Stimulated activated naive CD4-positive, alpha-beta T cell treated with Interleukin-2 at 50 U/mL for 16 hours (primary cell): ENCODE data around the gene GPR37L1.
"Not testable (repeated sequence)": the region's sequence is repeated elsewhere in the genome, so short reads cannot be mapped to it uniquely, and the experiment has no call there.

Source experiments
- DNase-seq: peaks from one replicate; lab custom pipeline; 2025; lab: John Stamatoyannopoulos, UW

GPR37L1 gene

DNA sequence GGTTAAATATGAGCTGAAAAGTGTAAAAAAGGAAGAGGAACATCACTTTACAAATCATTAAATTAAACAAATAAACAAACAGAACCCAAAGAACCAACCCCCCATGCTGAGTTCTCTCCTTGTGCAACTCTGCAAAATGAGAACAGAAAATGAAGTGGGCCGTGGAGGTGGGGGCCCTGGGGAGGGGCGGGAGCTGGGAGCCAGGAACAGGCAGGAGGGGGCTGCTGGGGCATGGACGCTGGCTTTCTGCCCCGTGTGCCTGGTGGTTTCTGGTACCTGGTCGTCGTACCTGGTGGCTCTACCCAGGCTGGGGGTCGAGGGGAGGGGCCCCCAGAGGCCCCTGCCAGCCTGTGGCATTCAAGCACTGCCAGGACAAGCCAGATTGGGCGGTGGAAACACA, 10.8 kb downstream of the GPR37L1 start:
- no peak for DNase-seq

- no peak for DNase-seq
These were observed 11.3 kb downstream of the GPR37L1 start for GRCh38 chr1:202133989-202134388.

DNA sequence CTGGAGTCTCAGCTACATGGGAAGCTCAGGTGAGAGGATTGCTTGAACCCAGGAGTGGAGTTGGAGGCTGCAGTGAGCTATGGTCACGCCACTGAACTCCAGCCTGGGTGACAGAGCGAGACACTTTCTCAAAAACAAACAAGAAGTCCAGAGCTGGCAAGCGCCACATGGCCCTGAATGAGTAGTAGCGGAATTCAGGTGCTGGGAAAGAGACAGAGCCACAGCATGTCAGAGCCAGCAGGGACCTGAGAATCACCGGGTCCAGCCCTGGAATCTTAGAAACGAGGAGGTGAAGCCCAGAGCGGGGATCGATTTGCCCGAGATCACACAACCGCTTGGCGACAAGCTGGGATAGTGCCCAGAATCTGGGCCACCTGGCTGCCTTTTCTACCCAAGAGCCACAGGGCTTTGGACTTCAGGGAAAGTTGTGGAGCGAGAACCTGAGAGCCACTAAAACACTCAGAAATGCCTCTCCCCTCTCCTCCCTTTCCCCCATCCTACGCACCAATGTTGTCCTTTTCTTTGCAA, 12.0 kb downstream of the GPR37L1 start:
- no peak for DNase-seq

- DNase-seq = peak; percentile 16
These were observed 12.6 kb downstream of the GPR37L1 start for GRCh38 chr1:202135221-202135721.

DNA sequence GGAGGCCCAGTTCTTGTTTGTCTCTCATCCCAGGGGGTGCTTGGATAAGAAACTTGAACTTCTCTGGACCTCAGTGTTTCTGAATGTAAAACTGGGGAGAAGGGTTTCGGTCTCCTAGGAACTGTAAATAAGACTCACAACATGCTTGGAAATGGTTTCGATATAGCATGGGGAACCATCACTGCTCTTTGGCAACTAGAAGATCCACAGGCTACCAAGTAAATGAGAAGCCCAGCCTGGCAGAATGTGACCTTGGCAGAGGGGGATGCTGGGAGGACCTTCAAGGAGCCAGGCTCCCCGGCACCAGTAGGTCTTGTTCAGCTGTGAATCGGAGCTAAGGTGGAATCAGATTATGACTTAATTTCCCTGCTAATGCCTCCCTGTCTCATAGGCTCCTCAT, 18.1 kb downstream of the GPR37L1 start:
- DNase-seq = no peak

DNA sequence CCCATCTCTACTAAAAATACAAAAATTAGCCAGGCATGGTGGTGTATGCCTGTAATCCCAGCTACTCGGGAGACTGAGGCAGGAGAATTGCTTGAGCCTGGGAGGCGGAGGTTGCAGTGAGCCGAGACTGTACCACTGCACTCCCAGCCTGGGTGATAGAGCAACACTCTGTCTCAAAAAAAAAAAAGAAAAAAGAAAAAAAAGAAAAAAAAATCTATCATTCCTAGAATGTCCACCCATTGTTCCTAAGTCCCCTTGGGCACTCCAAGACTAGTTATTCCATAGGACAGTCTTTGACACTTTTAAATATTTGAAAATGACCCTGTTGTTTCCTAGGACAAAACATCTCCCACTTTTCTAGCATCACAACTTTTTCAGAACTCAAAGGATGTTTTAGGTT, 18.8 kb downstream of the GPR37L1 start:
- DNase-seq = not testable (repeated sequence)

DNA sequence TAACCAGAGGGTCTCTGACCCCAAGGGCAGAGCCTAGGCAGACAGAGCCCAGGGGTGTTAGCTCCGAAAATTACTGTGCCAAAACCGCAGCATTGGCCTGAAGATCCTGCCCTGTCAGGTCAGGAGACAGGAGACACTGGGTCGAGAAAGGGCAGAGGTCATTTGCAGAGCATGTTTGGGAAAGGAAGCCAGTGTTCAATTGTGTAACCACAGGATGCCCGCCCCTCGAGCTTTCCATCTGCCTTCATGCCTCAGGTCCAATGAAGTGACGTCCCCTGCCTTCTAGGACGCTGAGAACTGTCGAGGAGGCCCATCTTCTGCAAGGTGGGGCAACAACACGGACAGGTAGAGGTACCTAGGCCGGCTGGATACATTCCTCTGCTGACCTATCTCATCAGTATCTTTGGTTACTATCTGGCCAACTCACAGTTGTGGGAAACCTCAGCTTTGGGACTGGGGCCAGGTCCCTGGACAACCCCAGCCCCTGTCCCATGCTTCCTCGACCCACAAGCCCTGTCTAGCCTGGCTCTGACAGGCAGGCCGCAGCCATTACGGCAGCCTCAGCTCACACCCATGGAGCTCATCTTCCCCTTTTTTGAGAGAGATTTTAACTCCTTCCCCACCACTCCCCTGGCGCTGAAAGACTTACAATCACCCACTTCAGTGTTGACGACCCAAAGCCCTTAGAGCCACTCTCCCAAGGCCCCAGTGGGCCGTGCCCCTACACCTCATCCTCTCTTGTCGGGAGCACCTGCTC, 20.5 kb downstream of the GPR37L1 start:
- no peak for DNase-seq

DNA sequence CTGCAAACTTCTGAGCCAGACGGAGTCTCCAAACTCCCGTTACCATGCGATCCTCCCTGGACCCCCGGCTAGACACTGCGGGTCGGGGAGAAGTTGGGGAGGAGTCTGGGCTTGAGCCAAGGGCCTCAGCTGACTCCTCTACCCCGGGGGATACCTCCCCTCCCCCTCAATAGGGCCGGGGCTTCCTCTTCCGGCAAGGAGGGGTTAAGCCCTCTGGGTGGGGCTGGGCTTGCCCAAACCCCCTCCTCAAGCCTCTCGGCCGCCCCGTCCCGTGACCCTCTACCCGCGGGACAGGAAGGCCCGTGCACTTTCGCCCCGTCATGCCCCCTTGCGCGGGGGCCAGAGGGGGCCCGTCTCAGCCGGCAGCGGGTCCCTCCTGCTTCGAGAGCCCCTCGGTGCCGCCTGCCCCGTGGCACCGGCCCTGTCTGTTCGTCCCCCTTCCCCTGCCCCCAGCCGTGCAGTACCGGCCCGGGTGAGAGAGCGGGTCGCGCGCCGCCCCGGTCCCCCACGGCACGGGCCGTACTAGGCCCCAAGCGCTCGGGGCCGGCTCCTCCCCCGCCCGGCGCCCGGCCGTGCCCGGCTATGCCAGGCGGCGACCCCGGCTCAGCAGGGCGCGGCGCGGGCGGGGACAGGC, 21.2 kb downstream of the GPR37L1 start:
- DNase-seq = peak; percentile 14

- peak; percentile 66 for DNase-seq
These were observed 21.8 kb downstream of the GPR37L1 start, which contains the start of gene ARL8A for GRCh38 chr1:202144402-202145067. Gene ARL8A, minus strand, starts transcription at chr1:202144737. Its CDS starts 165 bp downstream, at chr1:202144572.

DNA sequence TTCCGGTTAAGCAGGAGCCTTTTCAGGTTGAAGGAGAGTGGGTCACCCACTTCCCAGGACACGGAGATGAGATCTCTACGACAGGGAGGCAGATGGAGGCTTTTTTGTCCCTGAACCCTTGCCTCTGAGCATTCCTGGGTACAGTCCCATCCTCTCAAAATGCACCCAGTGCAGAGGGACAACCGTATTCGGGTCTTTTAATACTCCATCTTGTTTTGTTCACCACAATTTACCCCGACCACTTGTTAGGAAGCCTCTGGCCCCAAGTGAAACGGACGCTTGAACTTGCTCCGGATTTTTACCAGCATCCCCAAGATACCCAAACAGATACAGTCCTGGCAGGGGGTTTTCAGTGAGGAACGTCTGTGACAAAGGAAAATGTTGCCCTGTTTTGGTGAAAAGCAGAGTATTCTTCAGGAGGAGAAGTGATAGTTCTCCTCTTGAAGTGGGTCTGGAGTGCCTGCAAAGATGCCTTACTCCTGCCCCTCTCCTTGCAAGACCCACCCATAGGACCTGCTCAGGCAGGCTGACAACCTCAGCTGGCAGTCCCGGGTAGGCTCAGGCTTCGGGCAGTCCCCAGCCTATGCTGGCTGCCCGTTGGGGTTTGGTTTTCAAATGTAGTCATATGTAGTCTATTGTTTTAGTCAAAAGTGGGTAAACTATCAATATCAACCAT, 22.5 kb downstream of the GPR37L1 start:
- DNase-seq = peak; percentile 30

DNA sequence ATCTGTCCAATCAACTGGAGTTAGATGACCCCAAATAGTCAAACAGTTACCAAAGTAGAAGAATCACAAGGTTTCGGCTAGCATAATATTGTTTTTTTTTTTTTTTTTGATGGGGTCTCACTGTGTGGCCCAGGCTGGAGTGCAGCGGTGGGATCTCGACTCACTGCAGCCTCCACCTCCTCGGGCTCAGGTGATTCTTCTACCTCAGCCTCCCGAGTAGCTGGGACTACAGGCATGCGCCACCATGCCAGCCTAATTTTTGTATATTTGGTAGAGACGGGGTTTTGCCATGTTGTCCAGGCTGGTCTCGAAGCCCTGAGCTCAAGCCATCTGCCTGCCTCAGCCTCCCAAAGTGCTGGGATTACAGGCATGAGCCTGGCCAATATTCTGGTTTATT, 23.0 kb downstream of the GPR37L1 start:
- not testable (repeated sequence) for DNase-seq

- no peak for DNase-seq
These were observed 23.6 kb downstream of the GPR37L1 start for GRCh38 chr1:202146279-202146678.

GRCh38 chr1:202146993-202147392, 24.3 kb downstream of the GPR37L1 start:
- DNase-seq = no peak

GRCh38 chr1:202148391-202148790, 25.7 kb downstream of the GPR37L1 start:
- DNase-seq = no peak

- no peak for DNase-seq
These were observed 26.8 kb downstream of the GPR37L1 start for GRCh38 chr1:202149566-202149965.

- no peak for DNase-seq
These were observed 27.5 kb downstream of the GPR37L1 start for GRCh38 chr1:202150187-202150586.

DNA sequence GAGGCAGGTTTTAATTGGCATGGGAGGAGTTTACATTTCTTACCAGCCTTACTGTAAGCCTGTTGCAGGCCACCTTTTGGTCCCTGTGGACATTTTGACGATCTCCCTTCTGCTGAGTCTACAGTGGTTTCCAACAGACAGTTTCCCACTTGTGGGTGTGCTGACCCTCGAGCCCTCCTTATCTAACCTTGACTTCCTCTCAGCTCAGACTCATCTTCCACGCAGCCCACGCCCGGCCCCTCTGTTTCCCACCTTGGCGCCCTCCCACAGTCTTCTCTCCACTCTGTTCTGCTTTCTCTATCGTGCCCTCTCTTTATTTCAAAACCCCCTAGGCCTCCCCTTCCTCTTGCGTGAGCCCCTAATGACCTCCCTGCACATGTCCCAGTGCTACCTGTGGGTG, 27.9 kb downstream of the GPR37L1 start:
- no peak for DNase-seq

GRCh38 chr1:202151045-202151444, 28.3 kb downstream of the GPR37L1 start:
- no peak for DNase-seq

DNA sequence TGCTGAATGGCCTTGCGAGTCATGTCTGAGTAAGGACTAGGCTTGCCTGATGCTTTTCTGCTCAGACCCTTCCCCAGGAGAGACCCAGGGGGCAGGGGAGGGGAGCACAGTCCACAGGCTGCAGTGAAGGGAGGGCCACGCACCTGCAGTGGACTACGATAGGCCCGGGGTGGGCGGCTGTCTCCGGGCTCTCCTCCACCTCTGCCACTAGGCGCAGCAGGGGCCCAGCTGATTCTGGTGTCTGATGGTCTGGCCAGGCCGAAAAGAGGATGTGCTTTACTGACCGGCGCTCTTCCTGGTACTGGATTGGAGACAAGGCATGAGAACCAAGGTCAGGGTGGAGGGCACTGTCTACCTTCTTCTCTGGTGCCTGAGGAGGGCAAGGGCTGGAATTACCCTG, 29.7 kb downstream of the GPR37L1 start:
- no peak for DNase-seq

GRCh38 chr1:202153284-202153683, 30.6 kb downstream of the GPR37L1 start:
- DNase-seq = no peak

GRCh38 chr1:202154148-202154765, 31.5 kb downstream of the GPR37L1 start:
- DNase-seq = no peak
